Stimulated activated CD8-positive, alpha-beta memory T cell treated with anti-CD3 and anti-CD28 coated beads, Interleukin-12 subunit alpha, Interleukin-12 subunit beta, amount 100 ng/mL, for 24 hours (primary cell): ENCODE data around the gene FANK1.
"Not testable (repeated sequence)": the region's sequence is repeated elsewhere in the genome, so short reads cannot be mapped to it uniquely, and the experiment has no call there.

Experiments used
- DNase-seq: peaks from one replicate; pipeline ENCODE4 v3.0.0-alpha.2; 2020; ENCODE audit errors: extremely low read depth

Gene FANK1

DNA sequence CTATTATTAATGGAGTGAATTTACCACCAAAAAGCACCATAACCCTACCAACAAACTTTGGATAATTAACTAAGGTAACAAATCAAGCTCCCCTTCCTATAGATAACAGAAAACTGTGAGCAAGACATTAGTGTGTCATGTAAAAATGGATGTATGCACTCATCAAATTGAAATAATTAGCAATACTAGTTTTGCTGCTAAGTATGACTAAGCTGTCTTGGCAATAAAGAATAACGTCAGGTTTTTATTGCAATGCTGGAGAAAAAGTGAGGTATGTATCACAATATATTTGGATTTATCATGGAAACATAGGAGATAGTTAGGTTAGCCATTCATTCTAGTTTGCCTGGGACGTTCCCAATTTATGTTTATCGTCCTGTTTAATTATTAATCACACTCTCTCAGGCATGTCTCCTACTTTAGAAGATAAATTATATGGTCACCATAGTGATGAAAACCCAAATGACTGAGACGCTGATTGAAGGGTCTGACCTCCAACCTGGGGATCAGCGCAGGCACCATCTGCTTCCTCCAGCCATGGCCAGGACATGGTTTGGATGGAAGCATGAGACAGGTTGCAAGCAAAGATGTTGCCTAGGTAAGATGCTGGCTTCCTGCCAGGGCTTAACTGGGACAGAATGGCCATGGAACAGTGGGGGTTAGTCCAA lies 125.6 kb downstream of the FANK1 start:
- DNase-seq = no peak

DNA sequence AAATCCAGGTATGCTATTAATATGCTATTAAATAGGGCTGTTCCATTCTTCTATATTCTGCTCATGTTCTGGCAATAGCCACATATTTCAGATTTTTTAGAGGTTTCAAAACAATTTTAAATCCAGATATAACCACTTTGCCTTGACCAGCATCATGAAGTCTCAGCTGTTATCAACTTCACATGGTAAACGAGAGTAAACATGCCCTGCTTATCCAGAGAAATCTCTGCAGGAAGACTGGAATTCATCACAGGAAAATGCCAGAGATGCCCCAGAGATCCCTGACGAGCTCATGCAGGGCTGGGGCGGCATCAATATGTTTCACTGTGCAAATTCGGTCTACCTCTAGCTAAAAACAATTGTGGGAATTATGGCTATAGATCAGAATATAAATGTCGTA lies 126.5 kb downstream of the FANK1 start:
- no peak for DNase-seq

DNA sequence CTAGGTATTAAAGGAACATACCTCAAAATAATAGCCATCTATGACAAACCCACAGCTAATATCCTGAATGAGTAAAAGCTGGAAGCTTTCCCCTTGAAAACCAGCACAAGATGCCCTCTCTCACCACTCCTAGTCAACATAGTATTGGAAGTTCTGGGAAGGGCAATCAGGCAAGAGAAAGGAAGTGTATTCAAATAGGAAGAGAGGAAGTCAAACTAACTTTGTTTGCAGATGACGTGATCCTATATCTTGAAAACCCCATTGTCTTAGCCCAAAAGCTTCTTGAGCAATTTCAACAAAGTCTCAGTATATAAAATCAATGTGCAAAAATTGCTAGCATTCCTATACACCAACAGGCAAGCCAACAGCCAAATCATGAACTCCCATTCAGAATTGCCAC lies 131.3 kb downstream of the FANK1 start:
- DNase-seq = no peak

DNA sequence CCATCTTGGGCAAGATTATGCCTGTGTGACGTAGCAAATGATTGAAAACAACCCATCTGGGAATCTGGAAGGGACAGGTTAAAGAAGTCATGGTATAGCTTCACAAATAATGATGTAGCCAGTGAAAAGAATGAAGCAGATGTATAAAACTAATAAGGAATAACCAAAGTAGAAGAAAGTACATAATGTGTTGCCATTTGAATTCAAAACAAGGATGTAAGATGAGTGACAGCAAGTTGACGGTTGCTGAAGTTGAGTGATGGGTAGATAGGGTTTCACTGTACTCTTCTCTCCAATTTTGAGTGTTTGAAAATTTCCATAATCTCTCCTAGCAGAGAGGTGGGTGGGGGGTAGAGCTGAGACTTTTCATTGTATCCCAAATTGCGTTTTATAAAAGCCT lies 133.6 kb downstream of the FANK1 start:
- no peak for DNase-seq

DNA sequence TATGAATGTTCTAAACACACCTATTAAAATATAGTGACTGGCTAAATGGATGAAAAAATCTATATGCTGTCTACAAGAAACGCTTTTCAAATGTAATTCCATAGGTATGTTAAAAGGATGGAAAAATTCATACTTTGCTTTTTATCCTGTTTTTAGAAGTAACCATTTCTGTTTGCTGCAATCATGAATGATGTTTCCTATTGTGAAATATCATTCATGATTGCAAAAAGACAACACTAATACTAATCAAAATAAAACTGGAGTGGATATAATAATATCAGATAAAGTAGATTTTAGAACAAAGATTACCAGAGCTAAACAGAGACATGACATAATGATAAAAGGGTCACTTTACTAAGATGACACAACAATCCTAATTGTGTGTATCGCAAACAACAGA lies 138.2 kb downstream of the FANK1 start:
- no peak for DNase-seq

DNA sequence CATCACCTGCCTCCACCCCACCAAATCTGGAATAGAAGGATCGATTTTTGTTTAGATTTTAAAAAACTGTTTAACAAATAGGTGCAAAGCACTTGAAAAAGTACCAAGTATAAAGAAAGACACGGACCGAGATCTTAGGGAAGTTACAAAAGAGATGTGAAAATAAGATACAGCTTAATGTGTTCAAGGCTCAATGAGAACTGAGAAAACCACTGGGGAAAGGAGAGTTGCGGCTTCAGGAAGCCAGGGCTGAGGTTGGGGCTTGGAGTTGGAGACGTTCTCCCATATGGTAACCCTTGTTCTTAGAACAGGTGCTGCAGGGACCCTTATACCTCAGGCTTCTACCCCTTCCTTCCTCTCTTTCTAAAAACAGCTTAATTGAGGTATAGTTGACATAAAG lies 140.2 kb downstream of the FANK1 start:
- no peak for DNase-seq

DNA sequence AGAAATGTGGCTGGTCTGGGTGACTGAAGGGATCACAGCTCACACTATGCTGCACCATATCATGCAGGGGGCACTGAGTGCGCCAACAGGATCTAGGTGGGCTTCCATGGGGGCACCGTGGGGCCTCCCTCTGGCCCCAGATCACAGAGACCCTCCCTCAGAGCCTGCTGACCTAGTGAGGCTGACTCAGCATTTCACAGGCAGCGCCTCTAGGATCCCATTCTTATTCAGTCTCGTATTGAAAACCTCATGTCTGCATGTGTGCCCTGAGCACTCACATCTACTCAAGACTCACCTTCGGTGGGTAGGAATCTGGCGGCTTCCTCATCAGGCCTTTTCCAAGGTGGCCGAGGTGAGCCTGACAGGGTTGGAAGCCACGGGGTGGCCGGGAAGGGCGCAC lies 141.6 kb downstream of the FANK1 start:
- no peak for DNase-seq

DNA sequence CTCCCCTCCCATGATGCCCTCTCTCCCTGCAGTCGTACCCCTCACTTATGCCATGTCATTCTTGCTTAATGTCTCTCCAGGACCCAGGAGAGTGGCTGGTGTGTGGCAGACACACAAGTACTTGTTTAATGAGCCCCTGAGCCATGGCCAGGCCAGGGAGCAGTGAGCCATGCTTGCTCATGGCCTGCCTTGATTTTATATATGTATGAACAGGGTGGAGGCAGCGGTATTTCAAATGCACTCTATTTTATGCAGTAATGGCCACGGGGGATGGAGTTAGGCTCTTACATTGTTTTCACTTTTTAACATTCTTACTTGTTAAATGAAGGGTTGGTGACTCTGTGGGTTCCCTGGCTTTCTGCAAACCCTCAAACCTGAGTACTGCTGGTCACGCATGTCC lies 144.8 kb downstream of the FANK1 start:
- no peak for DNase-seq

DNA sequence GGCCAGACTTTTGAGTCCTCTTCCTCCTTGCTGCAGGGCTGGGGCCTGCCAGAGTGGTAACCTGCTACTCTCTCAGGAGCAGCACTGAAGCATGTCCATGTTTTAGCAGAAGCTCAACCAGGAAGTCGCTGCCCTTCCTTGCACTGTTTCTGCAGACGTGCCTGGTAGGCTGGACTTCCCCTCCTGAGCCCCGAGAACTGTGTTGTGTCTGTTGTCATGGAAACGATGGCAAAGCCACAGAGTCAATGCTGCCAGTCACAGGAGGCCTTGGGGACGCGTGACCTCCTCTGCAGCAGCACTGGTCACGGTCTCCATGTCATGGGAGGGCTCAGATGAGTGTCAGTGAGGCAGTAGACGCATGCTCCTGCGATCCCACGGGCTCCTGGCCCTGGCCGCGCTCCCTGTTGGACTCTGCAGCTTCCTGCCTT lies 145.5 kb downstream of the FANK1 start:
- DNase-seq = peak; percentile 39

DNA sequence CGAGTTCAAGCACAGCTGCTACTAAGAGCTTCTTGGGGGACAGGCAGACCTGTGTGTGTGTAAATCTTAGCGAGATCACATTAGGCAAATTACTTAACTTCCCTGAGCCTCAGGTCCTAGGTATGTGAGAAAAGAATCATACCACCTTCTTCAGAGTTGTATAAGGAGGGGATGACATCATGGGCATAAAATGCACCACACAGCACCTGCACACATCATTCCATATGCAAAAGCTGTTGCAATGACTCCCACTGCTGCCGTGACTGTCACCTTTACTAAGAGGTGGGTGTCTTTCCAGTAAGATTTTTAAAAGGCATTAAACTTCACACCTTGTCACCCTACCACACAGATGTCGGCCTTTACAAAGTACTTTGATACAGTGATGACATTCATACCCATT lies 146.0 kb downstream of the FANK1 start:
- no peak for DNase-seq

DNA sequence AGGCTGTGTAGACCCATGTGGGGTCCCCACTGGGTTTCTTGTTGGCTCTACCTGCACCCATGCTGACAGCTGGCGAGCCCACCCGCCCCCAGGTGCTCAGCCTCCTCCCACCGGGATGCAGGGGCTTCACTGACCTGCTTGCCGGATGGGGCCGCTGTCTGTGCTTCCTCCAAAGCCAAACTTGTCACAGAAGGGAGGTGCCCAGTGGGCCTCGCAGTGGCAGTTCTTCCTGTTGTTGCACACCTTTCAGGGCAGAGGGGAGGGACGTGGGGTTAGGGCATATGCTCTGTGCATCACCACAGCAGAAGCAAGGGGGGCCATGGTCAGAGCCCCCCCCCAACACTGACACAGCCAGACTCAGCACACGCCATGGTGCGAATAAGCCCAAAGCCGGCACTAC lies 146.5 kb downstream of the FANK1 start:
- no peak for DNase-seq

DNA sequence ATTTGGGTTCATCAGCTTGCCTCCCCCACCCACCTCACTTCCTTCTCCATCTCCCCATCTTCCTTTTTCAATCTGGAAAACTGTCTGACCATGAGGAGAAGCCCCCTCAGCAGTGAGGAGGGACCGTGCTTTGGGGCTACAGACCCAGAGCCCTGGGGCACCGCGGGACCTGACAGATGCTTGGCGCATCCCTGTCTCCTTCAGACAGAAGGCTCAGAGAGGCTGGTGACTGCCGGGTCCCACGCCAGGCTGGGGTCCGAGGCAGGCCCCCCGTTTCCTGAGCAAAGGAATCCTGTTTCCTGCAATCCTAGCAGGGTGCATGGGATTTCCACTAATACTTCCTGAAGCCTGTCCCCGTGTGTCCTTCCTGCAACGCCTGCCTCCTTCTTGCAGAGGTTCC lies 147.0 kb downstream of the FANK1 start:
- no peak for DNase-seq

DNA sequence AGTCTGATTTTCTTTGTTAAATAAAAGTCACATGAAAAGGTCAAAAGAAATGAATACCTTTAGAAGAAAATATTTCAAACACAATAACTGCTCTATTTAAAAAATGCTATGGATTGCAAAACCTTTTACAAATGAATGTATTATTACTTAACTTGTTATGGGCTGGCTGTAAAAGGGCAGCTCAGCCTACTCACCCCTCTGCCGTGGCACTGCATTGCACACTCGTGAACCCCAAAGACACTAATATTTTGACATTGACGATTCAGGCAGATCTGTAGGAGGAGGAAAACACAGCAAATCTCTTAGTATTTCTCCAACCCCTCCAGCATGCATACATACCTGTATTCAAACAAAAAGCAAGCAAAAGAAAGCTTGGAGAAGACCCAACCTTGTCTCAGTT lies 149.5 kb downstream of the FANK1 start:
- no peak for DNase-seq

DNA sequence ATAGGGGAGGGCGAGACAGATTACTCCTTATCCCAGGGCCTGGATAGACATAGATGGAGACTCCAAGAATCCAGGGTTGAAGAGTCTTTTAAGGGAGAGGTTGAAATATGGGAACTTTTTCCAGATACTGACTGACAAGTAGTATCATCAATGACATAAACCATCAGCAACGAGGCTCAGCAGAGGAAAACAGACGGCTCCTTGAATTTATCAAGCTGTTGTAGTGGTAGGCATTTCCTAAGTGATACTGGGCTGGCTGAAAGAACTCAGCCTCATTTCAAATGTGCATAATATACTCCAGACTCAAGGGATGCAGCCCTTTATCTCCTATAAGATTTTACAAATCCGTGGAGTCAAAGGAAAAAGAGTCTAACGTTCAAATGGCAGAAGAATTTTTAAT lies 150.5 kb downstream of the FANK1 start:
- no peak for DNase-seq

DNA sequence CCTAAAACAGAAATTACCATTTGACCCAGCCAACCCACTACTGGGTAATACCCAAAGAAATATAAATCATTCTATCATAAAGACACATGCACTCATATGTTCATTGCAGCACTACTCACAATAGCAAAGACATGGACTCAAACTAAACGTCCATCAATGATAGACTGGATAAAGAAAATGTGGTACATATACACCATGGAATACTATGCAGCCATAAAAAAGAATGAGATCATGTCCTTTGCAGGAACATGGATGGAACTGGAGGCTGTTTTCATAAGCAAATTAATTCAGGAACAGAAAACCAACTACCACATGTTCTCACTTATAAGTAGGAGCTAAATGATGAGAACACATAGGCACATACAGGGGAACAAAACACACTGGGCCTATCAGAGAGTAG lies 151.4 kb downstream of the FANK1 start:
- not testable (repeated sequence) for DNase-seq

DNA sequence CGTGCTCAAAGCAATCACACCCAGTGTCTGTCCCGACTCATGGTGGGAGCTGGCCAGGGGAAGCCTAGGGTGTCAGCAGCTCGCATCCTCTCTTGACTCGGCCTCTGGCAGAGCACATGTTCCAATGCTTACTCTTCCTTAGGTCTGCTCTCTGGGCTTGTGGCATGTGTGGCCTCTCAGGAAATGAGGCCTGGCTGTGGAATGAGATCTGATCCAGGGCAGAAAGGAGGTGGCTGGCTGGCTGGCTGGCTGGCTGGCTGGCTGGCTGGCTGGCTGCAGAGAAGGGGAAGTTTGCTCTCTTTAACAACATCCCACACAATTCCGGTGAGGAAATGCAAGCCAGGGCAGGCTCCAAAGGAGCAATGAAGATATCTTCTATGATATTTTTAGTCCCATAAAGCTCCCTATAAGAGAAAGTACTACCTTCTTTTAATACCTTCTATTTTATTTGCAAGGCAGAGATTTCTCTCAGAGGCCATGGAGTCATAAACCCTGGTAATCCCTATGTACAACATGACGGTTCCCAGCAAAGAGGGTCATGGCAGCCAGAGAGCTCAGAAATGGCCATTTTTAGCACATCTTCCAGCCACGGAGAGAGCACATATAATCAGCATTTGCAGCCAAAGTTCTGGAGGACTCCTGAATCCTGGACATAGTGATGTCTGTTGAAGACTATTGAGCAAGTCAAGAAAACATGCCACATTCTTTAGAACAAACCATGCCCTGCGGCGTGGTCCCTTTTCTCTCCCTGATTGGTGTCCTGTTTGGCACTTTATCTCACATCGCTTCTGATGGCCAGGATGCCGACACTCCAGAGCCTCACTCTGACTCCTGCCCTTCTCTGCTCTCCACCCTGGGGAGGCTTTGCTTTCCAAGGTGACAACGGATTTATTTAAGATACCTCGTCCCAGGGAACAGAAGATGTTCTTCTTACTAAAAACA lies 153.7 kb downstream of the FANK1 start:
- no peak for DNase-seq

DNA sequence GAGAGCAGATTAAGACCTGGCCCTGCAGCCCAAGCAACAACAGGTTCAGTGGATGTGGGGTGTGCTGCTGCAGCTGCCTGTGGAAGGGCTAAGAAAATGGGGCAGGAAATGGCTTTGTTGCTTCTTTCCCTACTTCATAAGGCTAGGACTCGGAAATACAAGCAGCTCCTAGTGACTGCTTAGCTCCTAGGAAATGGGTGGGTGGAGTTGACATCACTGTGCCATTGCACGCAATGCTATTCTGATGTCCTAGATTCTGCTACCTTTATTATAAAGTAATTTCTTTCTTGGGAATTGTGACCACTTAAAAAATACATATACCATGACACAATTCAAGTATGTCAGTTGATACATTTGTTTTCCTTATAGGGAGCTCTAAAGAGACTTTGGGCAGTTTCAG lies 155.8 kb downstream of the FANK1 start:
- no peak for DNase-seq

DNA sequence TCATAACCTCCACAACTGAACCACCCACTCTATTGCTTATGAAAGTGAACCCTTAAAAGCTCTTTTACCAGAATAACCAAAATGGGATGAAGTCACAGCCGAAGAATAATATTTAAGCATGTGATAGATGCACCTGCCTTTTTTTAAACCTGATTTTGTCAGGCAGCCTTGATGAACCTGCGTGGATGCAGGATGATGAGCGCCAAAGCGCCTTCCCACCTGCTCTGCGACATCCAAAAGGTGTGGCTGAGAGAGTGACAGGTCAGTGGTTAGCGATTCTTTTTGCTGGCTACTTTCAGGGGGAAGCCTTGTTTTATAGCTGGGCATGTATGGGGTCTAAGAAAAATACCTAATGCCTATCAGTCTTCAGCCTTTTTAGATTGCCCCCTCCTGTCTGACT lies 157.8 kb downstream of the FANK1 start:
- no peak for DNase-seq

DNA sequence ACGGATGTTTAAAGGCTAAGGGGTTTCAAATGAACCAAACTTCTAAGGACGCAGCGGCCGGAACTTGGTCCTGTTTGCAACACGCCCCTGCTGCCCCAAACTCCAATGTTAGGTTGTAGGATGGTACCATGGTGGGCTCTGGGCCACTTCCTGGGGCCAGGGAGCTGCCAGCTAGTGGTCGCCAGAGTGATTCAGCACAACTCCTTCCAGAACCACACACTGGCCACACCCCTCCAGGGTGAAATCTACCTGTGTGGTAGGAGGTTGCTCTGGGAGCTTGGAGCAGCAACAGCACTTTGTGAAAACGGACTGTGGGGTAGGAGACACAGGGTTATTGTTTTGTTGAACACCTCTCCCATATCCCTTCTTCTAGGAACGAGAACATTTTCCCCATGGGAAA lies 161.1 kb downstream of the FANK1 start:
- DNase-seq = no peak

DNA sequence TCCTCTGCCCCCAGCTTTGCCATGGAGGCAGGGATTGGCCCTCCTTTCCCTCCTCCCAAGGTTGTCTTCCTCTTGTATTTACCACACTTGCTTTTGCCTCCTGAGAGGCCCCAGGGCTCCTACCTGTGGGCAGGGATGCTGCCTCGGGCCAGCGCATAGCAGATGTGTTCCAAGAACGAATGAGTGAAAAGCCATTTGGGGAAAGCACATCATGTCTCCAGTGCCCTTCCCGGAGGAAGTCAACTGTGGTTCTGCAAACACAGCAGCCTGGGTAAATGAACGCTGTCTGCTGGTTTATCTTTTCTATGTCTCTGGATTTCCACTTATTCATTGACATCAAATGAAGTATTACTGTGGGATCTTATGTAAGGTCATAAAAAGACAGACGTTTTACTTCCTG lies 161.7 kb downstream of the FANK1 start:
- DNase-seq = no peak

DNA sequence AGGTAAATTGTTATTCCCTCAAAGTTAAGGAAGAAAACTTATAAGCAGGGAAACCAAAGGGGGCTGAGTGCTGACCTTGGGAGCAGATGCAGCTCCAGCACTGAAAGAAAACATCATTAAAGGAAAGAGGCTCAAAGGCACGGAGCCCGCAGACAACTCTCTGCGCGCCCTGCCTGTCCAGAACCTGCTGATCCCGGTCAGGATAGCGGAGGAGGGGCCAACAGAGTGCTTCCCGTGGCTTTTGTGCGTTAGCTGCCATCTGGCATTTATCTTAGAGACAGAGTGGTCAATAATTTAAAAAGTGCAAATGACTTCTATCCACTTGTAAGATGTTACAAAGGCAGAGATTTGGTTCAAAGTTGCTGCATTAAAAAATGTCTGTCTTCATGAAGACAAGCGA lies 162.1 kb downstream of the FANK1 start:
- no peak for DNase-seq
